Neural cell (in vitro differentiated cells): ENCODE data around the gene HABP4. TPM values are rescaled to one million over a fixed set of nuclear protein-coding genes. Genes with fewer than 3 reads are reported as not detected.

Experiments used
- H2AFZ ChIP-seq: fragments of 200-600, 300-800 bp; sonication (generic), shearing (Covaris generic); 2 replicates; pipeline ENCODE4 v1.6.0; 2014; ENCODE audit warnings: low read depth, mild to moderate bottlenecking, antibody characterized with exemption, low read length, moderate library complexity
- H3F3A ChIP-seq: fragments of 200-600 bp; shearing (Covaris generic); 2 replicates; pipeline ENCODE4 v1.6.1; 2016; ENCODE audit warnings: mild to moderate bottlenecking, moderate library complexity, mixed read lengths, antibody characterized with exemption, low read length; ENCODE audit not compliant: insufficient read depth, poor library complexity, severe bottlenecking
- H3K27ac ChIP-seq: fragments of 200-600, 300-800 bp; sonication (generic), shearing (Covaris generic); 2 replicates; pipeline ENCODE4 v1.5.1; 2014; ENCODE audit warnings: mild to moderate bottlenecking, low read length, moderate library complexity
- H3K27me3 ChIP-seq: fragments of 300-800, 200-600 bp; sonication (generic), shearing (Covaris generic); 2 replicates; pipeline ENCODE4 v1.6.0; 2014; ENCODE audit warnings: mild to moderate bottlenecking, low read depth, low read length, moderate library complexity; ENCODE audit not compliant: insufficient read depth
- H3K36me3 ChIP-seq: fragments of 300-800, 200-600 bp; sonication (generic), shearing (Covaris generic); 2 replicates; pipeline ENCODE4 v1.5.1; 2014; ENCODE audit warnings: mild to moderate bottlenecking, antibody characterized with exemption, low read length, moderate library complexity; ENCODE audit not compliant: insufficient read depth
- H3K4me2 ChIP-seq: fragments of 300-800, 200-600 bp; sonication (generic), shearing (Covaris generic); 2 replicates; pipeline ENCODE4 v1.6.0; 2014; ENCODE audit warnings: mild to moderate bottlenecking, low read length
- H3K4me3 ChIP-seq: fragments of 300-800, 200-600 bp; sonication (generic), shearing (Covaris generic); 2 replicates; pipeline ENCODE4 v1.5.1; 2014; ENCODE audit warnings: mild to moderate bottlenecking, low read length, moderate library complexity
- H3K79me2 ChIP-seq: fragments of 200-600 bp; shearing (Covaris generic); replicated peaks from 2 replicates; pipeline ENCODE4 v1.6.0; 2014; ENCODE audit warnings: mild to moderate bottlenecking, low read length, moderate library complexity; ENCODE audit not compliant: insufficient read depth
- H3K9ac ChIP-seq: fragments of 300-800, 200-600 bp; sonication (generic), shearing (Covaris generic); 2 replicates; pipeline ENCODE4 v1.6.1; 2016; ENCODE audit warnings: mild to moderate bottlenecking, low read length, mixed read lengths
- H3K9me2 ChIP-seq: fragments of 200-600 bp; shearing (Covaris generic); 2 replicates; pipeline ENCODE4 v1.6.1; 2016; ENCODE audit warnings: mild to moderate bottlenecking, low read length, mixed read lengths; ENCODE audit not compliant: insufficient read depth
- H3K9me3 ChIP-seq: fragments of 200-600, 300-800 bp; sonication (generic), shearing (Covaris generic); 2 replicates; pipeline ENCODE4 v1.6.1; 2016; ENCODE audit warnings: mild to moderate bottlenecking, mixed run types, low read length, moderate library complexity, mixed read lengths
- H4K20me1 ChIP-seq: fragments of 200-600 bp; shearing (Covaris generic); 2 replicates; pipeline ENCODE4 v1.6.1; 2016; ENCODE audit warnings: mild to moderate bottlenecking, mixed run types; ENCODE audit not compliant: insufficient read depth
- EP300 ChIP-seq: fragments of 450-650 bp; conservative IDR thresholded peaks from 2 replicates; pipeline ENCODE4 v1.6.1; 2014; ENCODE audit warnings: antibody characterized with exemption, mild to moderate bottlenecking, moderate library complexity; ENCODE audit not compliant: poor library complexity, severe bottlenecking
- EZH2 ChIP-seq: fragments of 200-600, 300-800 bp; shearing (Covaris generic), sonication (generic); IDR thresholded peaks from 2 replicates; pipeline ENCODE4 v1.6.1; 2014; ENCODE audit warnings: antibody characterized with exemption, low read length, borderline replicate concordance, mild to moderate bottlenecking; ENCODE audit not compliant: insufficient read depth, poor library complexity, severe bottlenecking
- MXI1 ChIP-seq: fragments of 450-650 bp; conservative IDR thresholded peaks from 2 replicates; pipeline ENCODE4 v1.6.1; 2014; ENCODE audit warnings: antibody characterized with exemption, mild to moderate bottlenecking; ENCODE audit not compliant: poor library complexity, severe bottlenecking
- POLR2AphosphoS5 ChIP-seq: IDR thresholded peaks from 2 replicates; pipeline ENCODE4 v1.6.1; 2012
- RAD21 ChIP-seq: fragments of 450-650 bp; conservative IDR thresholded peaks from 2 replicates; pipeline ENCODE4 v1.6.1; 2014; ENCODE audit warnings: antibody characterized with exemption, mild to moderate bottlenecking, moderate library complexity
- SMC3 ChIP-seq: fragments of 450-650 bp; conservative IDR thresholded peaks from 2 replicates; pipeline ENCODE4 v1.6.1; 2014; ENCODE audit warnings: antibody characterized with exemption, mild to moderate bottlenecking, moderate library complexity; ENCODE audit not compliant: poor library complexity
- TAF1 ChIP-seq: IDR thresholded peaks from 2 replicates; pipeline ENCODE4 v1.6.1; 2012; ENCODE audit warnings: low read depth
- polyA plus RNA-seq: library from polyadenylated mRNA; depleted of rRNA; stranded (reverse); fragments of >200 nt; gene quantifications from 2 replicates; pipeline ENCODE4 v1.2.3, GENCODE V29; 2014
- TF ChIP-seq, protein P1 (sequence below): IDR thresholded peaks from 2 replicates; pipeline ENCODE4 v1.6.1; 2012; ENCODE audit warnings: borderline replicate concordance
- TF ChIP-seq, protein P2 (sequence below): fragments of 450-650 bp; IDR thresholded peaks from 2 replicates; pipeline ENCODE4 v1.5.1; 2014; ENCODE audit warnings: antibody characterized with exemption, mild to moderate bottlenecking, moderate library complexity; ENCODE audit not compliant: poor library complexity, severe bottlenecking

The HABP4 gene
- polyA plus RNA-seq, 1 donor from 2014 or later, result 14.7 TPM

DNA sequence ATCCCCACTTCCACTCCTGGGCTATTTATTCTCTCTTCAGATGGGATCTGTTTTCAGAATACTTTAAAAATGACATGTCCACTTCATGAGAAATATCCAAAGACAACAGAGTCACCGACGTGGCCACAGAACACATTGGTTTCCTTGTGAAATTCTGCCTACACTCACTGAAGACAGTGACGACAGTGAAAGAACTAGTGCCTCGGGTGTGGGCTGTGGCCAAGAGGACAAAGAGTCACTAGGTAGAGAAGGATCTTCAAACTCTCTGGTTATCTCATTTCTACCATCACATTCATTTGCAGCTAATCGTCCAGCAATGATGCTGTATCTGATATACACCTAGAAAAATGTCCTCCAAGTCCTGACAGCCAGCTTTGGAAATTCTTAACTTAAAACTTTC is 59.1 kb downstream of the HABP4 start:
- Histone ChIP-seq H3K4me2 (no peak overlapping the region), H3K9me3 (no peaks in the 10 kb centered on the region), H3K9me2 (no peaks in the 10 kb centered on the region), H4K20me1 (no peaks in the 10 kb centered on the region), H3K27ac (no peak overlapping the region), H3K9ac (no peak overlapping the region), H3F3A (no peaks in the 10 kb centered on the region), H3K36me3 (no peaks in the 10 kb centered on the region), H2AFZ (no peak overlapping the region), H3K79me2 (no peaks in the 10 kb centered on the region), H3K27me3 (no peaks in the 10 kb centered on the region), H3K4me3 (no peak overlapping the region)
- TF ChIP-seq SMC3 (no peak), TAF1 (no peak), EZH2 (no peak), RAD21 (no peak), MXI1 (no peak), EP300 (no peak), POLR2AphosphoS5 (no peak)
- TF ChIP-seq, protein P1, sequence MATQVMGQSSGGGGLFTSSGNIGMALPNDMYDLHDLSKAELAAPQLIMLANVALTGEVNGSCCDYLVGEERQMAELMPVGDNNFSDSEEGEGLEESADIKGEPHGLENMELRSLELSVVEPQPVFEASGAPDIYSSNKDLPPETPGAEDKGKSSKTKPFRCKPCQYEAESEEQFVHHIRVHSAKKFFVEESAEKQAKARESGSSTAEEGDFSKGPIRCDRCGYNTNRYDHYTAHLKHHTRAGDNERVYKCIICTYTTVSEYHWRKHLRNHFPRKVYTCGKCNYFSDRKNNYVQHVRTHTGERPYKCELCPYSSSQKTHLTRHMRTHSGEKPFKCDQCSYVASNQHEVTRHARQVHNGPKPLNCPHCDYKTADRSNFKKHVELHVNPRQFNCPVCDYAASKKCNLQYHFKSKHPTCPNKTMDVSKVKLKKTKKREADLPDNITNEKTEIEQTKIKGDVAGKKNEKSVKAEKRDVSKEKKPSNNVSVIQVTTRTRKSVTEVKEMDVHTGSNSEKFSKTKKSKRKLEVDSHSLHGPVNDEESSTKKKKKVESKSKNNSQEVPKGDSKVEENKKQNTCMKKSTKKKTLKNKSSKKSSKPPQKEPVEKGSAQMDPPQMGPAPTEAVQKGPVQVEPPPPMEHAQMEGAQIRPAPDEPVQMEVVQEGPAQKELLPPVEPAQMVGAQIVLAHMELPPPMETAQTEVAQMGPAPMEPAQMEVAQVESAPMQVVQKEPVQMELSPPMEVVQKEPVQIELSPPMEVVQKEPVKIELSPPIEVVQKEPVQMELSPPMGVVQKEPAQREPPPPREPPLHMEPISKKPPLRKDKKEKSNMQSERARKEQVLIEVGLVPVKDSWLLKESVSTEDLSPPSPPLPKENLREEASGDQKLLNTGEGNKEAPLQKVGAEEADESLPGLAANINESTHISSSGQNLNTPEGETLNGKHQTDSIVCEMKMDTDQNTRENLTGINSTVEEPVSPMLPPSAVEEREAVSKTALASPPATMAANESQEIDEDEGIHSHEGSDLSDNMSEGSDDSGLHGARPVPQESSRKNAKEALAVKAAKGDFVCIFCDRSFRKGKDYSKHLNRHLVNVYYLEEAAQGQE, result no peak
- TF ChIP-seq, protein P2, sequence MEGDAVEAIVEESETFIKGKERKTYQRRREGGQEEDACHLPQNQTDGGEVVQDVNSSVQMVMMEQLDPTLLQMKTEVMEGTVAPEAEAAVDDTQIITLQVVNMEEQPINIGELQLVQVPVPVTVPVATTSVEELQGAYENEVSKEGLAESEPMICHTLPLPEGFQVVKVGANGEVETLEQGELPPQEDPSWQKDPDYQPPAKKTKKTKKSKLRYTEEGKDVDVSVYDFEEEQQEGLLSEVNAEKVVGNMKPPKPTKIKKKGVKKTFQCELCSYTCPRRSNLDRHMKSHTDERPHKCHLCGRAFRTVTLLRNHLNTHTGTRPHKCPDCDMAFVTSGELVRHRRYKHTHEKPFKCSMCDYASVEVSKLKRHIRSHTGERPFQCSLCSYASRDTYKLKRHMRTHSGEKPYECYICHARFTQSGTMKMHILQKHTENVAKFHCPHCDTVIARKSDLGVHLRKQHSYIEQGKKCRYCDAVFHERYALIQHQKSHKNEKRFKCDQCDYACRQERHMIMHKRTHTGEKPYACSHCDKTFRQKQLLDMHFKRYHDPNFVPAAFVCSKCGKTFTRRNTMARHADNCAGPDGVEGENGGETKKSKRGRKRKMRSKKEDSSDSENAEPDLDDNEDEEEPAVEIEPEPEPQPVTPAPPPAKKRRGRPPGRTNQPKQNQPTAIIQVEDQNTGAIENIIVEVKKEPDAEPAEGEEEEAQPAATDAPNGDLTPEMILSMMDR, result no peak

DNA sequence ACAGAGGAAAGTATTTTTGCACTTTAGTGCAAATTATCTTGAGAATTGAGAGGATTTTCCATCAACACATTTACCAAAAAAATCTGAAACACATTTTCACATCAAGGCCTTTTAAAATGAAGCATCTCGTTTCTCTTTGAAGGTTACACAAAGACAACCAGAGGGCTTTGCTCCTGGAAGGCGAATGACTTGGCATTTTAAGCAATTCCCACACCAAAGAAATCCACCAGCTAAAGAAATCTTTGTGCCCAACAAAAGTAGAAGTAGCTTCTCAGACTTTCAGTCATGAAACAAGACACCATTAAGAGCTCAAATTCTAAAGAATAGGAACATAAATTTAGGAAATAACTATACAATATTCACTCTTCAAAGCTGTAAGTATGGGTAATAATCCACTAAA is 59.9 kb downstream of the HABP4 start:
- H3K27ac ChIP-seq, result no peak overlapping the region
- no peaks in the 10 kb centered on the region for H3K36me3 ChIP-seq
- H3K9me2 ChIP-seq, result no peaks in the 10 kb centered on the region
- H3F3A ChIP-seq, result no peaks in the 10 kb centered on the region
- H3K9me3 ChIP-seq, result no peaks in the 10 kb centered on the region
- no peak for TF ChIP-seq EZH2
- TF ChIP-seq RAD21, result no peak
- TF ChIP-seq MXI1, result no peak
- TF ChIP-seq, protein P1, result no peak
- no peak for TF ChIP-seq EP300
- TF ChIP-seq POLR2AphosphoS5, result no peak
- TF ChIP-seq SMC3, result no peak
- TF ChIP-seq, protein P2, result no peak
- no peak for TF ChIP-seq TAF1
- H3K4me3 ChIP-seq, result no peak overlapping the region
- no peaks in the 10 kb centered on the region for H3K27me3 ChIP-seq
- H3K9ac ChIP-seq, result no peak overlapping the region
- no peaks in the 10 kb centered on the region for H4K20me1 ChIP-seq
- H3K4me2 ChIP-seq, result no peak overlapping the region
- H2AFZ ChIP-seq, result no peak overlapping the region
- no peaks in the 10 kb centered on the region for H3K79me2 ChIP-seq
